SIG-M5 (cell line): ENCODE data around the gene PRCC.

Source experiments
- DNase-seq: peaks from one replicate; lab custom pipeline; 2025; lab: John Stamatoyannopoulos, UW

Gene PRCC

GRCh38 chr1:156796340-156797097 is 29.2 kb downstream of the PRCC start:
- no peak for DNase-seq

DNA sequence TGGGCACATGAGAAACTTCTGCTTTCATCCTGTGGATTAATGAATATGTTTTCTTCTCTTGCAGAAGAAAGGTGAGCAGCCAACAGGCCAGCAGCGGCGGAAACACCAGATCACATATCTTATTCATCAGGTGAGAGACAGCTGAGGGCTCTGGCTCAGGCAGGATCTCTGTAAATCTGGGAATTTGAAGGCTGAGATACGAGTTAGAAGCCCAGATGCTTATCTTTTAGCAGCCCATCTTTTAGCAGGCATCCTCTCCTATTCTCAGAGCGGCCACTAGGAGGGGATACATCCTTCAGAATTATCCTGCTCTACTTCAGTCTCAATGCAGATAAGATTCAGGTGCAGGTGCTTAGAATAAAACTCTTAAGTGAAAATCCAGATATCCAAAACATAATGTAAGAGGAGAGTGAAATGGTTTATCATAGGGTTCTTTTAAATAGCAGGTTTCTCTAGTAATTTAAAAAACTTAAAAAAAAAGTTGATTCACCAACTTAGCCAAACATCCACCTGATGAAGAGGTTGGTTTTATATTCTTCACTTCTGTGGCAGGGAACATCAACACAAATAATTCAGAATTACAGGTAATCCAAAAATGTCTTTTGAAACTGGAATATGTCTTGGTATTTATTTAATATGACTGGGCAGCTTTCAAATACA is 30.0 kb downstream of the PRCC start:
- DNase-seq, result no peak

DNA sequence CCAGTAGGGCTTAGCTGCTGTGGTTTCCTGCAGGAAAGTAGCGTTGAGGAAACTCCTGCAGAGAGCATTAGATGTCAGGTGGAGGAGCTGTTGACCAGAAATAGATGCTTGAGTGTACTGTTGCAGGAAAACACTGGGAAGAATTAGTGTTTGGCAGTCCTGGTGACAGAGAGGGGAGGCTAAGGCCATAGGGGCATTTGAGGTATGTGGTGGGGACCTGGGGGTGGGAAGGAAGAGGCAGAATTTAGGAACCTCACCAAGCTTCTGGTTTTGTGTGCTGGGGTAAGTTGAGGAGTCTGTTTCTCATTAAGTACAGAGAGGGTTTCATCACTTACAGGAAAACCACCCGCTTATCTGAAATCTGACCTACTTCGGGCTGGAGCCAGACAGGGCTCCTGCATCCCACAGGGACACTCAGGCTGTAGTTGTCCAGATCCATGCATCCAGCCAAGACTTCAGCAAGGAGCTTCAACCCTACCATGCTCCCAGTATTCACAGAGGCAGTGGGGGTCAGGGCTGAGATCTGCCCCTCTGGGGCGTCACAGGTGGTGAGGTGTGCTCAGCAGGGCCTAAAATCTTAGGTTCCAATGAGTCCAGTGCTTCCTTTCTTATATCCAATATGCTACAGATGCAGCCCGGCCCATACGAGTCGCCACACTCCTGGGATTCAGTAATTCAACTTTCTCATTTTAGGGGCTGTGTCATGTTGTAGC is 34.2 kb downstream of the PRCC start:
- no peak for DNase-seq

DNA sequence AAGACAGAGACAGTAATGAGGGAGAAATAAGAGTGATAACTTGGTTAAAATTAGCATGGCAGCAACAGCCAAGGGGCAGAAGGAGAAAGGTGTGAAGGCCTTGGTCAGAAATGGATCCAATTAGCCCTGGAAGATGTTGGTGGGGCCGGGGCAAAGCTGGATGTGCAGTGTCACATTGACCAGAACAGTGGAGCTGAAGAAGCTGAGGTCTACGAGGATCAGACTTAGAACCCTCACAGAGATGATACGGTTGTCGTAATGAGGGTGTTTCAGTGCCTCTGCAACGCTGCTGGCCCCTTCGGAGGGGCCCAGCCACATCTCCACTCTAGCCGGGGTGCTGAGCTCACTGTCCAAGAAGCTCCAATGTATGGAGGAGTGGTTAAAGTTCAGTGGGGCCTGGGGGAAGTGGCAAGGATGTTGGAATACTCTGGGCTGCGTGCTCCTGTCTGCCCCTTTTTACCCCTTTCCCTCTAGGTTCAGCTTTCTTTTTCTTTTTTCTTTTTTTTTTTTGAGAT is 35.1 kb downstream of the PRCC start:
- no peak for DNase-seq

- no peak for DNase-seq
These were observed 35.9 kb downstream of the PRCC start for GRCh38 chr1:156803086-156803851.

DNA sequence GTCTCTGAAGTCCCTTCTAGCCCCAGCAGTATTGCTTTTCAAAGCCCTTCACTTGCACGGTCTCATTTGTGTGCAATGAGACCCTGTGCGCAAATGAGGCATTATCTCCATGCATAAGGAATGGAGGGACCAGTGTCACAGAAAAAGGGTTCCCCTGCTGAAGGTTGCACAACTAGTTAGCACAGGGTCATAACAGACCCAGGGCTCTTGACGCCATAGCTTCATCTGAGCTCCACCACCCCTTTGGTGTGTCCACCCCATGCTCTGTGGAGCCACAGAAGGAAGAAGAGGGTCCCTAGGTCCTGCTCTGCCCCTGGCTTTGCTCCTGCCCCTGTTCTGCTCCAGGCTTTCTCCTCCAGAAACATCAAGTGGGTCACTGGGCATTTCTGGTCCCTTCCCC is 36.7 kb downstream of the PRCC start:
- no peak for DNase-seq

GRCh38 chr1:156804572-156805243 is 37.4 kb downstream of the PRCC start:
- DNase-seq, result peak; percentile 22

DNA sequence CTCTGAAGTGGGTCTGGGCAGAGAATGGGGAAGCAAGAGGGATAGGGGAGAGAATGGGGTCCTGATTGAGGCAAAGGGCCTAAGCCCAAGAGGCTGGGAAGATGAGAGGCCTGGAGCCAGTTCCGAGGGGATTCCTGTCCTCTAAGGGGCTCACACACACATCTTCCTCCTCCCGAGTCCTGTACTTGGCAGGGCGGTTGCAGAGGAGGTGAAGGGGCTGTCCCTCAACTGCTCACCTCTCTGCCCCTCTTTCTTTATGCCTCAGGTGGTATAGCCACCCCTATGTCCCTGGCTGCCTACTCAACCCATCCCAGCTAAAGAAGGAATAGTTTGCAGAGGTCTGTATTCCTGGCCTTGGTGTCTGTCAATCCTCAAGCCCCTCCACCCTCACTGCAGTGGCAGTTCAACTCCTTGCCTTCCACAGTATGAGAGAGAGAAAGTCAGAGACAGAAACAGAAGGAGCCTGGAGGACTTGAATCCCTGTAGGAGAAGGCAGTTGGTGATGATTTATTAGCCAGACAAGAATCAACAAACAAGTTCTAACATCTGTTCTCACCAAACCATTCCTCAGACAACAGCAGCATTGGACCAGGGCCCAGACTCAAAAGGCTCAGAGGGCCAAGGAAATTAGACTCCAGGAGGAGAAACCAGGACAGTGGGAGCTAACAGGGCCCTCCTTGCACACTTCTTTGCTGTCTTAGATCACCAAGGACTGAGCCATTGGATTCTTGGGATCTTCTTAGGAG is 38.6 kb downstream of the PRCC start:
- DNase-seq, result no peak

- DNase-seq, result no peak
These were observed 39.4 kb downstream of the PRCC start for GRCh38 chr1:156806512-156807440.

- no peak for DNase-seq
These were observed 40.3 kb downstream of the PRCC start for GRCh38 chr1:156807627-156808026.

- no peak for DNase-seq
These were observed 41.1 kb downstream of the PRCC start for GRCh38 chr1:156808186-156809030.

GRCh38 chr1:156809281-156809680 is 41.9 kb downstream of the PRCC start:
- DNase-seq, result no peak

DNA sequence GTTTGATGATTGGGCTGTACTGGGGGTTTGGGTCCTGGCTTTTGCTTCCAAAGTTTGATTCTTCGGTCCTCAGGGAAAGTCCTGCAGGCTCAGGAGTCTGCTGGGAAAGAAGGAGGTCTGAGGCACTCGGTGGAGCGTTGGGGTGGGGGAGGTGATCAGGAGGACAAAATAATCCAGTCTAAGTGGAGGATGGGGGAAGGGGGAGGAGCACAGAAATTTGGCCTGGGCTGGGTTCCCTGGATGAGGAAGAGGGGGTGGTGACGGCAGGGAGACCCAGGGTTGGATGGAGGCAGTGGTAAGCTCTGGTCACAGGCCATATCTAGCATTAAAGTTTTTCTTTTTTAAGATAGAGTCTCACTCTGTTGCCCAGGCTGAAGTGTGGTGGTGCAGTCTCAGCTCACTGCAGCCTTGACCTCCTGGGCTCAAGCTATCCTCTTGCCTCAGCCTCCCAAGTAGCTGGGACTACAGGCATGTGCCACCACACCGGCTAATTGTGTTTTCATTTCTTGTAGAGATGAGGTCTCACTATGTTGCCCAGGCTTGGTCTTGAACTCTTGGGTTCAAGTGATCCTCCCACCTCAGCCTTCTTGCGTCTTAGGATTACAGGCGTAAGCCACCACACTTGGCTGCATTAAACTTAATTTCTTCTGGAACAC is 42.5 kb downstream of the PRCC start:
- no peak for DNase-seq

GRCh38 chr1:156811168-156811567 is 43.8 kb downstream of the PRCC start:
- no peak for DNase-seq

DNA sequence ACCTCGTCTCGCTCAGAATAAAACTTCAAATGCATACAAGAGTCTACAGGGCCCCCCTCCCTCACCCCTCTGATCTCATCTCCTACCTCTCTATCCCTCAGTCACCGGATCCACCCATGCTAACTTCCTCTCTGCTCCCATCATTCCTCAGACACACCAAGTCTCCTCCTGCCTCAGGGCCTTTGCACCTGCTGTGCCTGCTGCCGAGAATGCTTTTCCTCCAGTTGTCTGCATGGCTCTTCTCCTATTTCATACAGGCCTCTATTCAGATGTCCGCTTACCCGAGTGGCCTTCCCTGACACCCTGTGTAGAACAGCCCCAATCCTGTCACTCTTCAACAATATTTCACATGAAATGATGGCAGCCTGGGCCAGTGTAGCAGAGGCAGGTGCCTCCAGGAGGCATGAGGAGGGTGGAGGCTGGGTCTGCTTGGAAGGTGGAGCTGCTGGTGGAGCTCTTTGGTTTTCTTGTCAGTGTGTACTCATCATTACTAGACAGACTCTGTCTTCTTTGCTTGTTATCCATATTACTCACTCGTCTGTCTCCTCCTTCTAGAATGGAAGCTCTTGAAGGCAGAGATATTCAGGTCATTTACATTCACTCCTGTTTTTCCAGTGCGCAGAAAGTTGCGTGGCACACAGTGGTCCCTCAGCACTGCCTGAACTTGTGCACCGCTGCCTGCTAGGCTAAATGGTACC is 45.1 kb downstream of the PRCC start:
- DNase-seq, result no peak

DNA sequence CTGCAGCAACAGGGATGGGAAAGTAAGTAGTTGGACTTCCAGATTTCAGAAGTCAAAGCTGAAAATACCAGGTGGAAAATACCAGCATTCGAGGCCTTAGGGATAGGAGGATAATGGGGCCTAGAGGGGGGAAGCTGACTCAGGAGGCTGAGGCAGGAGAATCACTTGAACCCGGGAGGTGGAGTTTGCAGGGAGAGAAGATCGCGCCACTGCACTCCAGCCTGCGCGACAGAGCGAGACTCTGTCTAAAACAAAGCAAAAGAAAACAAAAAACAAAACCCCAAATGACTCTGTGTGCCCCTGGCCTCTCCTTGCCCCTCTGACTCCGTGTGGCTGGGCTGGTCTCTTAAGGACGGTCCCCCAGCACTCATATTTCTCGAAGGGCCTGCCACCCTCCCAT is 46.0 kb downstream of the PRCC start:
- DNase-seq, result no peak

DNA sequence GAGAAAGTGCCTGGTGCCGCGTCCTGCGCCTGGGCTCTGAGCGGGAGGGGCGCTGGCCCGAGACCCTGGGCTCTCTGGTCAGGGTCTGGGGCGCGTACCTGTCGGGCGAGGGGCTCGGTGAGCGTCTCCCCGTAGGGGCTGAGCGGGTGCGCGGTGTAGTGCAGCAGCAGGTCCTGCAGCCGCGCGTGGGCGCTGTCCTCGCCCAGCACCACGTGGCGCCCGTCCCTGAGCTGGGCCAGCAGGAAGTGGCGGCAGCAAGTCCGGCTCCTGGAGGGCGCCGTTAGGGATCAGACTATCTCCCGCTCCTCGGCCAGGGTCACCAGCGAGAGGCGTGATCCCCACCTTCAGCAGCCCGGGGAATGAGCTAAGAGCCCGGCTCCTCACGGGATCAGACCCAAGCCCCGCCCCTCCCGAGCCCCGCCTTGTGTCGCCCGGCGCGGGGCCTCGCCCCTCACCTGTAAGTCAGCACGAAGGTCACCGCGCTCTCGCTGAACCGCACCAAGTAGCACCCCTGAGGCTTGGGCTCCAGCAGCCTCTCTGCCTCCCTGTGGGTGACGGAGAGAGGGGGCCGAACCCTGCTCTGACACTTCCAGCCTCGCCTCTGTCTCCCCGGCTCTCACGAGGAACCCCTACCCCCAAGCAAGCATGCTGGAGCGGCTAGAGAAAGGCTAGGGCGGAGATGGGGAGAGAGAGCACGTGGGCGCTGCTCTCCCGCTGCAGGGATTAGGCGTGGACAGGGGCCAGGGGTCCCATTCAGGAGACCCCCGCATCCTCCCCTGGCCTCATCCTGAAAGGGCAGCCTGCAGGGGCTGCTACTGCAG is 46.6 kb downstream of the PRCC start:
- DNase-seq, result no peak
